Activated gamma-delta T cell treated with Interleukin-2 at 50 U/mL for 16 hours (primary cell): Measurements from ENCODE around the gene GTF2F2.
"Not testable (repeated sequence)": the region's sequence is repeated elsewhere in the genome, so short reads cannot be mapped to it uniquely, and the experiment has no call there.

ENCODE experiments used
- DNase-seq: peaks from one replicate; pipeline ENCODE4 v3.0.0-alpha.2; 2020

Gene GTF2F2

DNA sequence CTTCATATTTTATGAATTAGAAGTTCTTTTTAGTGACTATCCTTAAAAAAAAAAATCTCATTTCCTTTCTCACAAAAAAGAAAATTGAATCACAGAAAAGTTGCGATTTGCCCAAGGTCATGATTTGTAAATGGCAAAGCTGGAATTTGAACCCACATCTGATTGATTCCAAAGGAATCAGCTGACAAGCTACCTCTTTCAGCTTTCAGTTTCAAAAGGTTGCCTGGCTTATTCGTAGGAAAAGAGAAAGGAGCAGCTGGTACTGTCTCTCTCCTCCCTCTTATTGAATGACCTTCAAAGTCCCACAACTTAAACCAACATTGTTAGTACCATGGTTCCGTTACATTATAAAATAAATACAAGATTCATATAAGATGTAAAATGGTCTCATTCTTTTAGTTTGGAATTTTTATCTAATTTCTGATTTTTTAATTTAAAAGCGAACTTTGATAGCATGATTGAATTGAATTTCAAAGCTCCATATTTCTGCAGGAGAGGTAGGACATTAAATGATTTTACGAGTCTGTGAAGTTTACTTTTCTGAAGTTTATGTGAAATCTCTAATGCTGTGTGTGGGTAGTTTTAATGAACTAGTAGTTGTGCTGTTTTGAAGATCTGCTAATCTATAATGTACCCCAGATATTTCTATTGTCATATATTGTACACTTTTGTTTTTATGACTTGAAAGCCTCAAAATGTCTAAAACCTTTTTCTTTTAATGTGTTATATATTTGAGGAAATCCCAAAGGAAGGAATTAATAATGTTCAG is 99.0 kb downstream of the GTF2F2 start:
- DNase-seq = no peak

DNA sequence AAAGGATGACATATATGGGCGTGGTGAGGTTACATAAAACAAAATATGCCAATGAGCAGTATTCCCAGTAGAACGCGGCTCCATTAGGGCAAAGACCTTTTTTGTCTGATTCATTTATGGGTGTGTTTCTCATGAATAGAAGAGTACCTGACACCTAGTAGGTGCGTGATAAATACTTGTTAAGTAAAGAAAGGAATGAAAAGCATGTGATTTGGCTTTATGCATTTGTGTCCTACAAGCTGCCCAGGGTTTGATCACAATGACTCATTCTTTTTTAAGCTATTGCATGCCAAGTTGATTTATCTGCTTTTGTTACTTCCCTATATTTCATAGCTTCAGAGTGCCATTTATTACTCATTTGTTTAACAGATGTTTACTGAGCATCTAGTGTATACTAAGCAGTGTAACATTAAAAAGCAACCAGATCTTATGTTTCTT is 99.6 kb downstream of the GTF2F2 start:
- DNase-seq = no peak

DNA sequence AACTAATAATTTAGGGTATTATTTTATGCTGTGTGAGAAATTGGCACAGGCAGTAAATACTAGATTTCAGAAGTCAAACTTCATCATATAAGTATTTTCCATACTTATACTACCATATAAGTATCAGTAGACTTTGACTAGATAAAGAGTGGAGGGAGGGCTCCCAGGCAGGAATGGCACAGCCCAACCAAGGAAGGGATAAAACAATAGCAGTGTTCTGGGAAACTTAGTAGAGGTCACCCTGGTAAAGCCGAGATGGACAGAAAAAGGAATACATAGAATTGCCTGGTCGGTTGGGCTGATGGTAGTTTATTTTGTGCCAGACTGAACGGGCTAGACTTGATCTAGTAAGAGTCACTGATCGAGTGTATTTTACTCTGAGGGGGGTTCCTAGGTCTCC is 100.1 kb downstream of the GTF2F2 start:
- DNase-seq = no peak

DNA sequence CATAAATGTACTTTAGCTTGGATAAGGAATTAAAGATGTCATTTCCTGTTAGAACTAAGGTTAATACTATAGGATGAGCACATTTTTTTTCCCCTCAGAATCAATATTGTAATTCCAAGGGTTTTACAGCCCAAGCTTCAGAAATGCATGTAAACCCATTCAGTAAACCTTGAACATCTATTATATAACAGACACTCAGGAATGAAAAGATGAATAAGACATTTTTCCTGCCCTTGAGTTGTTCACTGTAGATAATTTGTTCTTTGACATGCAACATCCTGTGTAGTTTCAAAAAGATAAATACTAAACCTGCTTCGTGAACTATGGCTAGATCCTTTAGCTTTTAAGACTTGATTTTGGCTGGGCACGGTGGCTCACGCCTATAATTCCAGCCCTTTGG is 102.2 kb downstream of the GTF2F2 start:
- no peak for DNase-seq

DNA sequence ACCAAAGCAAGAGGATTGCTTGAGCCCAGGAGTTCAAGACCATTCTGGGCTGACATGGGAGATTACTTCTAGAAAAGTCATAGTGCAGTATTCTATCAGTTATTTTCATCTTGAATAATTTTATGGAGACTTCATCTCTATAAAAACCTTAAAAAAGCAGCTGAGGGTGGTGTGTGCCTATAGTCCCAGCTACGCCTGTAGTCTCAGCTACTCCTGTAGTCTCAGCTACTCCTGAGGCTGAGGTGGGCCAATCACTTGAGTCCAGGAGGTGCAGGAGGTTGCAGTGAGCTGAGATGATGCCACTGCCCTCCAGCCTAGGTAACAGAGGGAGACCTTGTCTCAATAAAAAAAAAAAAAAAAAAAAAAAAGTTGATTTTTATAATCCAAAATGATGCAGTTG is 102.6 kb downstream of the GTF2F2 start:
- DNase-seq = no peak

DNA sequence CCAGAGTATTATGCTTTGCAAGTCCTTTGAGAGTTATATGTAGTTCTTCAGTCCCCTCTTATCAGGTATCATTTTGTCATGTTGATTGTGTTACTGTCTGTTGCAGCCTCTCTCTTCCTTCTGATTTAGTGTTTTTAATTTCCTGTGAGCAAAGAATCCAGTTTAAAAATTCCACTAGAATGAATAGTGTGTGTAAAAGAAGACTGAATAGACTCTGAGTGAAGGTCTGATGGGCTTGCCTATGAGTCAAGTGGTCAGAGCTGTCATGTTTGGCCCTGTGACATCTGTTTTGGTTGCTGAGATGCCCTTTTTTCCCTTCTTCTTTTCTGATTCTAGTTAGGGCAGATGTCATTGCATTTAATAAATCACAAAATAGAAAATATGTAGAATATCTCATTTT is 103.9 kb downstream of the GTF2F2 start:
- no peak for DNase-seq

DNA sequence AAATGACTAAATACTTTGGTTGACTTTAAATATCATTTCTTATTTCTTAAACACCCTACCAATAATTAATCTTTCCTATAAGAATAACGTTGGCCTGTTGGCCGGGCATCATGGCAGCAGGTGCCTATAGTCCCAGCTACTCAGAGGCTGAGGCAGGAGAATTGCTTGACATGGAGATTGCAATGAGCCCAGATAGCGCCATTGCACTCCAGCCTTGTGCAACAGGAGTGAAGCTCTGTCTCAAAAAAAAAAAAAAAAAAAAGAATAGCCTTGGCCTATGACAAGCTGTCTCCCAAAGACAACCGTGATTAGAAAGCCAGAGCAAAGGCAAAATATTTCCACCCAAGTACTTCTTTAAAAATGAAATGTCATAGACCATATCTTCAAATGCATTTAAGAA is 105.1 kb downstream of the GTF2F2 start:
- DNase-seq = no peak

DNA sequence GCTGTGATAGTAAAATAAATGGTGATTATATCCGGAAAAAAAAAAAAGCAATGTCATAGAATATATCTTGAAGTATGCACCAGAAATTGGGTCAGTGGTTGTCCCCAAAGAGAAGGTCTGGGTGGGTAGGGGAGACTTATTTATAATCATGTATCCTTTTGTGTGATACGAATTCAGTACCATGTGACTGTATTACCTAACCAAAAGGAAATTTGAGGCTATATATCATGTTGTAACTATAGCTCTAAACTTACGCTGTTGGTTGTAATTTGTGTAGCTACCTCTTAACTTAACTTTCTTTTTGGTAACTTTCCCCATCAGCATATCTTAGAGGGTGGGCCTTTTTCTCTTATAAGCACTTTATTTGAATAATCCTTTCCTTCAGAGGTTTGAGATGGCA is 105.7 kb downstream of the GTF2F2 start:
- no peak for DNase-seq

DNA sequence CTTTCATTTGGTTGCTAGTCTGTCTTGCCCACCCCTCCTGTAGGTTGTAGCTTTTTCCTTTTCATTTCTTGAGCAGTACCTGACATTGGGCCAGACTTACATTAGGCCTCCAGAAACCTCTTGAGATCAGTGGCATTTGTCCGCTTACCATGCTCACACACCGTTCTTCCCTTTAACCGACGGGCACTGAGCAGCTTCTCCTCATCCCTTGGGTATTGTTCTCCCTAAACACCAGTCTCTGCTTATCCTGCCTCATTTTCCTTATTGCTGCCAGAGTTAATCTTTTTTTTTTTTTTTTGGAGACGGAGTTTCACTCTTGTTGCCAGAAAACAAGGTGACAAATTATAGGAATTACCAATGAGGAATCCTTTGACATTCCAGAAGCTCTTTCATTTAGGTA is 107.7 kb downstream of the GTF2F2 start:
- no peak for DNase-seq

DNA sequence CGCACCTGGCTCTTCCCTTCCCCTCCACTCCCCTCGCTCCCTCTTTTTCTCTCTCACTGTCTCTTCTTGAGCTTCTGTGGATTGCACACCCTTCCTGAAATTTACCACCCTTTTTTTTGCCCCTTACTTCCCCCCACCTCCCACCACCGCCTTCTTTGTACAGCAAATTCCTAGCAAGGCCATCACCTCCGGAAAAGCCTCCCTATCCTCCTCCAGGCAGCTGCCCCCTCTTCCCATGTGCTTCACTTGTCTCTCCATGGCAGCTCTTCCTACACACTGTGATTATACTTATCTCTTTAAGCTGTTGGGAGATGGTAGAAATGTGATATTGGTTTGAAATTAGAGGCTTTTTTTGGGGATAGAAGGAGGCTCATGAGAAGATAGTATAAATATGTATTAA is 108.9 kb downstream of the GTF2F2 start:
- DNase-seq = no peak

DNA sequence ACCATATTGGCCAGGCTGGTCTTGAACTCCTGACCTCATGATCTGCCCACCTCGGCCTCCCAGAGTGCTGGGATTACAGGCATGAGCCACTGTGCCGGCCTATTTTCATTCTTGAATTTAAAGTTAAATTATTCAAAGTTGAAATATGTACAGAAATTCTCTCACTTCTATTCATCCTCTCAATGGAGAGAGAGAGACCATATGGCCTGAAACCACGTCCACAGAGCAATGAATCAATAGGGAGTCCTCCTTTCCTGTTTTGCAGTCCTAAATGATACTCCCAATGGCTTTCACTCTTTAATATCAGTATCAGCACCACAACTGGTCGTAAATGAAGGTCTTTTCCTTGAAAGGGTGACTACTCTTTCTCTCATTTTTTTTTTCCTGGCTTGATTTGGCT is 111.0 kb downstream of the GTF2F2 start:
- no peak for DNase-seq

DNA sequence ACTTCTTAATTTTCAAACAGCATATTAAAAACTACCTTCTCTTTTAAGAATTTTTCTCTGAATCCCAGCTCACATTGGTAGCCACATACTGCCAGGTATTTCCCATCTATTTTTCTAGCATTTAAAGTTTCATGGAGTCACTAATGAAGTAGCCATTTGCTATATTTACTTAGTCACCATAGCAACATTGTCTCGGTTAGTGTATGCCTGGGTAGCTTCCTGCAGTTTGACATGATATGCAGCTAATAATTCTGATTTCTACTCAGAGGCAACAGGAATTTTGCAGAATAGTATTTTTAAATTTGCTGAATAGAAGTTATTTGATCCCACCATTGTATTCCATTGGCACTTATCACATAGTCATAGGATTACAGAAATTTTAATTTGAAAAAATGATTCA is 111.4 kb downstream of the GTF2F2 start:
- DNase-seq = no peak

DNA sequence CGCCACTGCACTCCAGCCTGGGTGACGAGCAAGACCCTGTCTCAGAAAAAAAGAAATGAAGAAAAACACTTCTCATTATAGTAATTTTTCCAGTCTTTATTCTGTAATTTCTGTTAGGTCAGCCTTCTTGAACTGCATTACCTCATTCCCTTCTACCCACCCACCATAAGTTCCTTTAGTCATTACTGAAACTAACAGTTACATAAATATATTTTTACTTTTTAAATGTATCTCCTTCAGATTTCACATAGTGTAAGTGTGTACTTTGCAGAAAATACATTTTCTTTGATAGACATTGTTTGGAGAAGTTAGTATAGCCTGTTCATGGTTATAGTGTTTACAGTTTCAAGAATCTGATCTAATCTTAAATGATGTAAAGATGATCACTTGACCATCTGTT is 112.3 kb downstream of the GTF2F2 start:
- DNase-seq = no peak

DNA sequence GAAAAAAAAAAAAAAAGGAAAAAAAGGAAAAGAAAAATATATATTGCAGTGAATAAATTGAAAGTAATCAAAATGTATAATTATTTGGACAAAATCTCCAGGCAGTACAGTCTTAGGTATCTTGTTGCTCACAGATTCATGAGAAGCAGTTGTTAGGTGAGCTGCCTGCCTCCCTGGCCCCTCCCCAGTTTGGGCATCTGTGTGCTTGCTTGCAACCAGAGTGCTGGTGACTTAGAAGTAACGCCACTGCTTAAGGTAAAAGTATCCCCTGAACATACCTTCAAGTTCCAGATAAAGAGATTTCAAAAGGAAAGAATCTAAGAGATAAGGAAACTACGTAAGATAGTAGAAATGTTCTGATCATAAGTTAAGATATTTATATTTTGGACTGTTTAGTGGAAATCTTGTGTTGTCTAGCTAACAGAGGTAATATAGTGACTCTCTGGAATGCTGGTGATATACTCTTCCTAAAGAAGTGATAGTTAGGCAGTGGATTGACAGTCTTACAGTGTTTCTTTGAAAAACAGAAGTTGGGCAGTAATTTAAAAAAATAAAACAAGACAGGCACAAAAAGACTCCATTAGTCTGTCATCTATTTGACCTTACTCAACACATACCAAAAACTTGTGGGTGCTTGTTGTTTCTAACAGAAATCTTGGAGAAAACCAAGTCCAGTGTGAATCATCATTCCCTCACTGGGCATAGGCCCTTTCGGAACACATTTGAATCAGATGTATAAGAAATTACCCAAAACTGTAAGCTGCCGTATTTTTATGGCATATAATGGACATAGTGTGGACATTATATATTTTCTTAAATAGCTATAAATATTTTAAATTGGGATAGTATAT is 118.9 kb downstream of the GTF2F2 start:
- DNase-seq = no peak

DNA sequence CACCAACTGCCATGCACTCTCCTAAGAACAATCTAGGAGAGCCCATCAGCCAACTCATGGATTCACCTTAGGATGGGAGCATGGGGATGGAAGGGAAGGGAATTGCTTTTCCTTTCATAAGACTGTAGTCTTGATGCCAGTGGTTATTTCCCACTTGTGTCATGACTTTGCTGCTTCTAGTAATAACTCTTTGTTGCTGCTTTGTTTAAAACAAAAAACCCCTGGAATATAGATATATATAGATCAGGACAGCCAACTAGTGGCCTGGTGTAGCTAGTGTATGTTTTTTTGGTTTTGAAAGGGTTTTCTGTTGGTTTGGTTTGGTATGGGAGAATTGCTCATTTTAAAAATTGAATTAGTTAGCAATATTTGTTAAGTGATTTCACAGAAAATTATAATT is 119.8 kb downstream of the GTF2F2 start:
- no peak for DNase-seq

DNA sequence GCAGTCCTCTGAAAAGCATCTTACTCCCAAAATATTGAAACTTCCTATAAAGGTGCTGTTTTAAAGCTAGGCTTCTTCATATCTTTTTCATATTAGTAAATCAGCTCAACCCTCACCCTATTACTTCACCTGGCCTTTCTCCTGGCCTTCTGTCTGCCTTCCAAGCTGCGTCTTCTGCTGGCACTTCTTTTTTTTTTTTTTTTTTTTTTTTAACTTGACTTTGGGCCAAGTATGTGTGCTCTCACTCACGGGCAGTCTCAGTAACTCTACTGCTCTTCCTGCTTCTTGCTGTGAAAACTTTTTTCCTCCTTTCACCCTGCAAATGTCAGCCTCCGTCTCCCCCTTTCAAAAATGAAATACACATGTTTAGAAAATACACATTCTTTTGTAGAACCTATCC is 121.8 kb downstream of the GTF2F2 start:
- DNase-seq = no peak

DNA sequence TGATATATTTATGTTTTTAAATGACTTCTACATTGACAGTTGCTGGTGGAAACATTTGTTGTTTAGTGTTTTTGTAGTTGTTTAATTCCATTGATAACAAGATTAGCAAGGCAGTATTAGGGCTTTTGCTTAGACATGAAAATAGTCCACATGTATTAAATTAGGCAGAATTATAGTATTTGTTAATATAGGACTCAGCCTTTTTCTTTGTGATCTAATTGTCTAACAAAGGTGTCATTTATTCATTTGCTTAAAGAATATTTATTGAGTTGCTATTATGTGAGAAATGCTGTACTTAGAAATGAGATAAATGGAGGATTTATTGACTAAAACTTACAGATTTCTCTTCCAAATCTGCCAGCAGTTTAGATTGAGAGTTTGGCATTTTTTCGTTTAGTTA is 122.2 kb downstream of the GTF2F2 start:
- no peak for DNase-seq

DNA sequence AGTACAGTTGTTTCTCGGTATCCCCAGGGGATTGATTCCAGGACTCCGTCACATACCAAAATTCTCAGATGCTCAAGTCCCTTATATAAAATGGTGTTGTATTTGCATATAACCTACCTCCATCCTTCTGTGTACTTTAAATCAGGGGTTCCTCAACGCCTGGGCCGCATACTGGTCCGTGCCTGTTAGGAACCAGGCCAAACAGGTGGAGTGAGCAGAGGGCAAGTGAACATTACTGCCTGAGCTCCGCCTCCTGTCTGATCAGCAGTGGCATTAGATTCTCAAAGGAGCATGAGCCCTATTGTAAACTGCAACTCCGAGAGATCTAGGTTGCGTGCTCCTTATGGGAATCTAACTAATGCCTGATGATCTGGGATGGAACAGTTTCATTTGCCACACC is 122.8 kb downstream of the GTF2F2 start:
- no peak for DNase-seq

DNA sequence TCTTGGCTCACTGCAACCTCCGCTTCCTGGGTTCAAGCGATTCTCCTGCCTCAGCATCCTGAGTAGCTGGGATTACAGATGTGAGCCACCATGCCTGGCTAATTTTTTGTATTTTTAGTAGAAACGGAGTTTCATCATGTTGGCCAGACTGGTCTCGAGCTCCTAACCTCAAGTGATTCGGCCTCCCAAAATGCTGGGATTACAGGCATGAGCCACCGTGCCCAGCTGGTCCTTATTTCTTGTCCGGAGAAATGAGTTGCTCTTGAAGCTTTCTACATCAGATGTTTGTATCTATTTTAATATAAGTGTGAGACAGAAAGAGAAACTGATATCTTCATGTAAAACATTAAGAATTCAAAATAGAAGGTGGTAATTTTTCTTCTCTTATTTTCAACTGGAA is 124.4 kb downstream of the GTF2F2 start:
- not testable (repeated sequence) for DNase-seq

DNA sequence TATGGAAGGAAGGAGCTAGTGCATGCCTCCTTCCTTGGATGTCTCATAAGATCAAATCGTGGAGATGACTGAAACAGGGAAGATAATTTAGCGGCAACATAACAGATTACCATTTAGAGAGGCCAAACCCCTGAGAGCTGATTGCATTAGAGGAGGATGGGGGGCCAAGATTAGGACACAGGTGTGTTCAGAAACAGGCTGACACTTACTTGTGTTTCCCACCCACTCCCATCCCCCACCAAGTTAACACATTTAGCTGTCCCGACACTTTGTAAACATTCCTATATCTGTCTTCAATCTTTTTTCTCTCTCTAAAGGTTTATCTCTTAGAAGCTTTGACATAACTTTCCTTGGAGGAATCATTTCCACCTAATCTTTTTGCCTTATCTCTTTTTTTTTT is 129.4 kb downstream of the GTF2F2 start:
- DNase-seq = no peak

DNA sequence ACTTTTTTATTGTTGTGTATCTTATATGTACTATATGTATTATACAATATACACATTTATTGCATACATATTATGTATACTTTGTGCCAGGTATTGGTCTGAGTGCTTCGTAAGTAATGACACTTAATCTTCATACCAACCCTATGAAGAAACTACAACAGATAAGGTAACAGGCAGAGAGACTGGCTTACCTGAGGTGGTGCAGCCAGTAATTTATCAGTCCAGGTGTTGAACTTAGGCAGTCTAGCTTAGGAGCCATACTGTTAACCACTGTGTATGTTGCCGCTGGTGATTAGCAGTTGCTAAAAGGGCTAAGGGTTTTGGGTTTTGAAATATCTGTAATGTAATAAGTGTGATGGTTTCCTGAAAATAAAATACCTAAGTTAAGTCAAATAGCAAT is 134.1 kb downstream of the GTF2F2 start:
- DNase-seq = no peak

DNA sequence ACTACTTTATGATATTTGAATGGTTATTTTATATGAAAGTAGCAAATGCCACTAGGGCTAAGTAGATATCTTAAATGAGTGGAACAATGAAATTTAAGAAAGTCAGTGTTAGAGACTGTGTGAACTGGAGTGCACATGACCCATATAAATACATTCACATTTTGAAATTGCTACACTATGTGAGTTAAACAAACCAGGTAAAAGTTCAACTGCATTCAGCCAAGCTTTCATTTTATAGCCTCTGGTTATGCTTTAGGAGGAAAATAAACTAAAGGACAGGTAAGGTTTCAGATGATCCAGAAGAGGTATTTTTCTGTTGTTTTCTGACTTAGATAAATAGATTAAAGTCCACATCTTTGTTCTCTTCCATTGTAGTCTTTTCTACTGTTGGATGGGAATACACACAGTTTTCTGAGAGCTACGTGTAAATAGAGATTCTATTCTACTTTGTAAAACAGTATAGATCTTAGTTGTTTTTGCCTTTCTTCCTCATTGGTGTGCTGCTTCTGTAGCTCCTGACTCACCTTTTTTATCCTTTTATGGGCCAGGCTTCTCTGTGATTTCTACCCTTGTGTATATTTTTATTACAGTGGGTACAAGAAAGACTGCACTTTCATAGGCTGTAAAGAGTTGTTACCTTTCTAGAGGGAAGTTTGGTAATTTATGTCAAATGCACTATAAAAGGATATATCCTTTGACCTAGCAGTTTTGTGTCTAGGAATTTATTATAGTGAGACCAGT is 135.1 kb downstream of the GTF2F2 start:
- DNase-seq = no peak

DNA sequence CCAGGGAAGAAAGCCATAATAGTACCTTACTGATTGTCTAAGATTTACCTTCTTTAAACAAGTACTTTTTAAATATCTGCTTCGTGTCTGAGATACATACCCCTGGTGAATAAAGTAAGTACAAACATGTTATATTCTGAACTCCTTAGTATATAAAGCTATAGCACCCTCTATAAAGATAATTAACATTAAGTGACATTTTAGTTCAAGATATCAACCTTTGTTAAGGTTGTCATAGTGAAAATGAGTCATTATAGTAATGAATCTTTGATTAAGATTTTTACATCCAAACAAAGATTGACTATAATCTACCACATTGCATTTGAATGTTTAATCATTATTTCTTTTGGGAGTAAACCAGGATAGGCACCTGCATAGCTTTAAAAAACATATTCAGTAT is 135.9 kb downstream of the GTF2F2 start:
- no peak for DNase-seq
